ENCODE data around the gene QSER1. TPM values are rescaled to one million over a fixed set of nuclear protein-coding genes. Genes with fewer than 3 reads are reported as not detected.

Gene QSER1
- total and polyA plus RNA-seq, 2 donors (not counting 1 experiment from before 2014, with no cell fraction given), result 9.6 to 17.2 TPM

DNA sequence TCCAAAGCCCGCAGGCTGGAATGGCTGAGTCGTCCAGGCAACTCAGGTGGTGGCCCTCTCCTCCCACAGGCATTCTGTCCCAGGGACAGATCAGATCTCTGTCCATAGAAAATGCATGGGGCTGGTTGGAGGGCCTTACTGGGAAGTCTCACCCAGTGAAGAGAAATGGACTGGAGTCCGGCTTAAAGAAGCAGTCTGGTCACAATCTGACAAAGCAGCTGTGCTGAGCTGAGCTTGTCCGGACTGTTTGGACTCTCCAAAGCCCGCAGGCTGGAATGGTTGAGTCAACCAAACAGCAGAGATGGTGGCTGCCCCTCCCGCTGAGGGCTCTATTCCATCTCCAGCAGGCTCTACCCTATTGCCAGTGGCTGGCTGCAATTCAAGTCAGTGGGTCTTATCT, 108.7 kb downstream of the QSER1 start:
- no peak overlapping the region for H3K4me2 ChIP-seq (ENCODE audit: extremely low read depth, insufficient read depth, low read length)
- no peak for DNase-seq (ENCODE audit: low read depth in 2 of 2)
- no peak overlapping the region for H3K27ac ChIP-seq (ENCODE audit: insufficient read depth, low read length)

DNA sequence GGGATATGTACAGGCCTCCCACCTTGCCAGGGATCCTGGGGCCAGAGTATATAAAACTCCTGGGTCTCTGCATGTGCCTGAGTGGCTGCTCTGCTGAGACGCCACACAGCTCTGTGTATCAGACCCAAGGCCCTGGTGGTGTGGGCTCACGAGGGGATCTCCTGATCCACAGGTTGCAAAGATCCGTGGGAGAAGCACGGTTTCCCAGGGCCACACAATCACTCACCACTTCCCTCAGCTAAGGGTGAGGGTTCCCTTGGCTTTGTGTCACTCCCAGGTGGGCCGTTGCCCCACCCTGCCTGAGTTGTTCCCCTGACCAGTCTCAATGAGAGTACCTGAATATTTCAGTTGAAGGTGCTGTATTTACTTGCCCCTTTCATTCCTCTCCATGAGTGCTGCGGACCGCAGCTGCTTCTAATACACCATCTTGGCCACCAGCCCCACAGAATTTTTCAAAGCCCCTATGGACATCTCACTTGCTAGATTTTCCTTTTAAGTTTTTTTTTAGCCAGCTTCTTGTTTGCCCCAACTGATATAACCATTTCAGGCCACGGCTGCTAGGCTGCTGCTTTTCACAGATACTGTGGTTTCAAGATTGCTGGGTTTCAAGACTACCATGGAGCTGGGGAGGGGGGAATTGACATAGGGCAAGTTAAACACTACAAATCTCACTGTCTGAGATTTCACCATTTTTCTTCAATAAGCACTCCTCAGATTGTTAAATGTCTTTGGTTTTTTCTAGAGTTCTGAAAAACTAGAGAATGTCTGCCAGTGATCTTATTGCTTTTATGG, 109.3 kb downstream of the QSER1 start:
- no peaks in the 10 kb centered on the region for H4K20me1 ChIP-seq (ENCODE audit: control insufficient read depth, extremely low read depth, insufficient read depth, low read length)
- no peaks in the 10 kb centered on the region for H3K36me3 ChIP-seq (ENCODE audit: control insufficient read depth, insufficient read depth, low read length)
- no peak overlapping the region for H2AFZ ChIP-seq (ENCODE audit: low read length)
- no peak overlapping the region for H3K4me3 ChIP-seq (replicated peaks in 1 of 4; ENCODE audit: control extremely low read depth in 1 of 4, insufficient read depth in 1 of 4, low read depth in 3 of 4, low read length in 4 of 4)
- DNase-seq (ENCODE audit: low read depth in 2 of 2), result no peak
- H3K4me1 ChIP-seq (ENCODE audit: control insufficient read depth, extremely low read depth, insufficient read depth, low read length), result peaks cover 4% of the 10 kb centered on the region
- no peak overlapping the region for H3K27ac ChIP-seq (ENCODE audit: insufficient read depth, low read length)
- TF ChIP-seq, protein P1, sequence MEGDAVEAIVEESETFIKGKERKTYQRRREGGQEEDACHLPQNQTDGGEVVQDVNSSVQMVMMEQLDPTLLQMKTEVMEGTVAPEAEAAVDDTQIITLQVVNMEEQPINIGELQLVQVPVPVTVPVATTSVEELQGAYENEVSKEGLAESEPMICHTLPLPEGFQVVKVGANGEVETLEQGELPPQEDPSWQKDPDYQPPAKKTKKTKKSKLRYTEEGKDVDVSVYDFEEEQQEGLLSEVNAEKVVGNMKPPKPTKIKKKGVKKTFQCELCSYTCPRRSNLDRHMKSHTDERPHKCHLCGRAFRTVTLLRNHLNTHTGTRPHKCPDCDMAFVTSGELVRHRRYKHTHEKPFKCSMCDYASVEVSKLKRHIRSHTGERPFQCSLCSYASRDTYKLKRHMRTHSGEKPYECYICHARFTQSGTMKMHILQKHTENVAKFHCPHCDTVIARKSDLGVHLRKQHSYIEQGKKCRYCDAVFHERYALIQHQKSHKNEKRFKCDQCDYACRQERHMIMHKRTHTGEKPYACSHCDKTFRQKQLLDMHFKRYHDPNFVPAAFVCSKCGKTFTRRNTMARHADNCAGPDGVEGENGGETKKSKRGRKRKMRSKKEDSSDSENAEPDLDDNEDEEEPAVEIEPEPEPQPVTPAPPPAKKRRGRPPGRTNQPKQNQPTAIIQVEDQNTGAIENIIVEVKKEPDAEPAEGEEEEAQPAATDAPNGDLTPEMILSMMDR (conservative IDR thresholded peaks at IDR 0.05 in 1 of 2, IDR thresholded peaks at IDR 0.05 in 1 of 2; ENCODE audit: low read depth in 1 of 2, low read length in 2 of 2), result no peak
- TF ChIP-seq EZH2 (IDR thresholded peaks at IDR 0.05; ENCODE audit: low read length, missing control alignments), result no peak
- no peak overlapping the region for H3K4me2 ChIP-seq (ENCODE audit: extremely low read depth, insufficient read depth, low read length)
- H3K9ac ChIP-seq (ENCODE audit: insufficient read depth, low read length), result no peak overlapping the region
- no peaks in the 10 kb centered on the region for H3K79me2 ChIP-seq (ENCODE audit: control insufficient read depth, insufficient read depth, low read length)
- no peaks in the 10 kb centered on the region for H3K9me3 ChIP-seq (ENCODE audit: control insufficient read depth, insufficient read depth, low read depth, low read length)
- no peaks in the 10 kb centered on the region for H3K27me3 ChIP-seq (ENCODE audit: control insufficient read depth, insufficient read depth, low read length)

More for the DNA sequence above, 108.7 kb downstream of the QSER1 start:
- no peak overlapping the region for H2AFZ ChIP-seq (ENCODE audit: low read length)
- H3K36me3 ChIP-seq (ENCODE audit: control insufficient read depth, insufficient read depth, low read length), result no peaks in the 10 kb centered on the region
- H3K79me2 ChIP-seq (ENCODE audit: control insufficient read depth, insufficient read depth, low read length), result no peaks in the 10 kb centered on the region
- no peak overlapping the region for H3K4me3 ChIP-seq (replicated peaks in 1 of 4; ENCODE audit: control extremely low read depth in 1 of 4, insufficient read depth in 1 of 4, low read depth in 3 of 4, low read length in 4 of 4)
- no peaks in the 10 kb centered on the region for H3K9me3 ChIP-seq (ENCODE audit: control insufficient read depth, insufficient read depth, low read depth, low read length)
- H4K20me1 ChIP-seq (ENCODE audit: control insufficient read depth, extremely low read depth, insufficient read depth, low read length), result no peaks in the 10 kb centered on the region
- TF ChIP-seq EZH2 (IDR thresholded peaks at IDR 0.05; ENCODE audit: low read length, missing control alignments), result no peak
- TF ChIP-seq, protein P1 (conservative IDR thresholded peaks at IDR 0.05 in 1 of 2, IDR thresholded peaks at IDR 0.05 in 1 of 2; ENCODE audit: low read depth in 1 of 2, low read length in 2 of 2), result no peak
- H3K9ac ChIP-seq (ENCODE audit: insufficient read depth, low read length), result no peak overlapping the region
- peaks cover 4% of the 10 kb centered on the region for H3K4me1 ChIP-seq (ENCODE audit: control insufficient read depth, extremely low read depth, insufficient read depth, low read length)
- no peaks in the 10 kb centered on the region for H3K27me3 ChIP-seq (ENCODE audit: control insufficient read depth, insufficient read depth, low read length)

DNA sequence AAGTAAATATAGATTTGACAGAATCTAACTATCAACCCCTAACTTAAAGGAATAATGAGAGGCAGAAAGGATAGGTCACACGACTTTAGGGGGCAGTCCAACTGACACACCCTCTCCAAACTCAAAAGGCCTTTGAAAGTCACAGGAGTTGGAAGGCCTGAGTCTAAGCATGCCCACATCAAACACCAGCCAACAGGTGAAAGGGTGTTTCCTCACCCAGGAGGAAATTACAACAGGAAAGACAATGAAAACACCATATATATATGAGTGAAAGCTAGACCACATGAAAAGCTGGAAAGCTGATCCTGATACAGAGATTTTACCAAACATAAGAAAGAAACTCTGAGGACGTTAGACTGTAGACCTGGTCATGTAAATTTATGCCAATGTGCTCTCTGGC, 112.6 kb downstream of the QSER1 start:
- Histone ChIP-seq H3K79me2 (ENCODE audit: control insufficient read depth, insufficient read depth, low read length) (no peaks in the 10 kb centered on the region), H3K4me2 (ENCODE audit: extremely low read depth, insufficient read depth, low read length) (no peak overlapping the region), H3K9me3 (ENCODE audit: control insufficient read depth, insufficient read depth, low read depth, low read length) (no peaks in the 10 kb centered on the region), H4K20me1 (ENCODE audit: control insufficient read depth, extremely low read depth, insufficient read depth, low read length) (no peaks in the 10 kb centered on the region), H3K9ac (ENCODE audit: insufficient read depth, low read length) (no peak overlapping the region), H2AFZ (ENCODE audit: low read length) (no peak overlapping the region), H3K4me1 (ENCODE audit: control insufficient read depth, extremely low read depth, insufficient read depth, low read length) (no peaks in the 10 kb centered on the region), H3K4me3 (replicated peaks in 1 of 4; ENCODE audit: control extremely low read depth in 1 of 4, insufficient read depth in 1 of 4, low read depth in 3 of 4, low read length in 4 of 4) (no peak overlapping the region), H3K27me3 (ENCODE audit: control insufficient read depth, insufficient read depth, low read length) (no peaks in the 10 kb centered on the region), H3K27ac (ENCODE audit: insufficient read depth, low read length) (no peak overlapping the region), H3K36me3 (ENCODE audit: control insufficient read depth, insufficient read depth, low read length) (no peaks in the 10 kb centered on the region)
- no peak for DNase-seq (ENCODE audit: low read depth in 2 of 2)
- TF ChIP-seq, protein P1 (conservative IDR thresholded peaks at IDR 0.05 in 1 of 2, IDR thresholded peaks at IDR 0.05 in 1 of 2; ENCODE audit: low read depth in 1 of 2, low read length in 2 of 2), result no peak
- TF ChIP-seq EZH2 (IDR thresholded peaks at IDR 0.05; ENCODE audit: low read length, missing control alignments), result no peak
